Measurements from ENCODE around the gene ATXN1.

ATXN1 gene

GRCh38 chr6:16670617-16671051, 90.6 kb downstream of the ATXN1 start:
- no peak for DNase-seq

- no peak for DNase-seq
Measured at GRCh38 chr6:16670183-16670582, 91.1 kb downstream of the ATXN1 start.

- no peak for DNase-seq
Measured at GRCh38 chr6:16669227-16669626, 92.0 kb downstream of the ATXN1 start.

DNA sequence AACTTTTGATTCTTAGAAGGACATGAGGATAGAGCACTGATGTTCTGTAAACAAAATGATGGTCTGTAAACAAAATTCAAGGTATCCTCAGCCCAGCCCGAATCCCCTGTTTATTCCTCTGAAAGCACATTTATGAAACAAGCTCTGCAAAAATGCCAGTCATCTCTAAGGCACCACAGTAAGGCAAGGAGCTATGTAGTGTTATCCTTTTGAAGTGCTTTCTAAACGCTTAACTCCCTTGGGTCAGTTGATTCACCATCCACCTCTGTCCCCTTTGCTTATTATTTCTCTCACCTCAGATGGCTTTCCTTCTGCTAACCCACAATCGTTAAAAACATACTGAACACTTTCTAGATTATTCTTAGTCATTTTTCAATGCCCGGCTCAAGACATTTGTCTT, 93.8 kb downstream of the ATXN1 start:
- no peak for DNase-seq

DNA sequence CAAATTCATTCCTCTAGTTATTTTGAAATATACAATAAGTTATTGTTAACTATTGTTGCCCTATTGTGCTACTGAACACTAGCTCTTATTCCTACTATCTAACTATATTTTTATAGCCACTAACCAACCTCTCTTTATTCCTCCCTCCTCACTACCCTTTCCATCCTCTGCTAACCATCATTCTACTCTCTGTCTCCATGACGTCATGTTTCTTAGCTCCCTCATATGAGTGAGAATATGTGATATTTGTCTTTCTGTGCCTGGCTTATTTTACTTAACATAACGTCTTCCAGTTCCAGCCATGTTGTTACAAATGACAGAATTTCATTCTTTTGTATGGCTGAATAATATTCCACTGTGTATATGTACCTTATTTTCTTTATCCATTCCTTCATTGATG, 95.3 kb downstream of the ATXN1 start:
- DNase-seq, result no peak

- no peak for DNase-seq
Measured at GRCh38 chr6:16665182-16665581, 96.1 kb downstream of the ATXN1 start.

GRCh38 chr6:16663901-16664300, 97.4 kb downstream of the ATXN1 start:
- no peak for DNase-seq

- no peak for DNase-seq
Measured at GRCh38 chr6:16660157-16660497, 101.1 kb downstream of the ATXN1 start.

DNA sequence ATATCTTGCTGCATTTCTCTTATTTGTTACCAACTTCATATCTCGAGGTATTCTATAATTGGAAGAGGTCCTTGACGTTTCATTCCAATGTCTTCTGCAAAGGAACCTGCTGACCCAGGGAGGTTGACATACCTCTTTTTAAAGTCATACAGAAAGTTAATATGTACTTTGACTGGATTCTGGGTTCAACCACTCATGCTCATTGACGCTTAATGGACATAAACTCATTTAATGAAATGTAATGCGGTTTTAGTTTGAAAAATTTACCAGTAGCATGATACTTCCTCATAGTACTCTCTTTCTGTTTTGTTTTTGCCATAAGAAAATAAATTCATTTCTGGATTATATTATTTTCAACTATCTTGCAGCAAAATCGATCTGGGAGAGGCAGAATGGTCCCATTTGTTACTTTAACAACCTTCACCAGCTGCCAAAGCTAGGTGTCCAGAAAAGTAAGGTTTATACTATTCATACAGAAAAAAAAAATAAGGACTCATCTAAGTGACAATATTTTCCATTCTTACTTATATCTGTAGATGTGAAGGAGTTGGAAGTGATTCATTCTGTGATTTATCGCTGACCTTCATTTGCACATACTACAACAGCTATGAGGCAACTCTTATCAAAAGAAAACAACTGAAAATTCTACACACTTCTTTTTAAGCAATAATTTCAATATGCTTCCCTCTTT, 101.6 kb downstream of the ATXN1 start:
- no peak for DNase-seq

GRCh38 chr6:16658348-16659034, 102.8 kb downstream of the ATXN1 start:
- DNase-seq, result no peak

- no peak for DNase-seq
Measured at GRCh38 chr6:16657768-16658167, 103.5 kb downstream of the ATXN1 start.

GRCh38 chr6:16656451-16656850, 104.8 kb downstream of the ATXN1 start:
- no peak for DNase-seq

GRCh38 chr6:16654701-16655100, 106.6 kb downstream of the ATXN1 start:
- no peak for DNase-seq

DNA sequence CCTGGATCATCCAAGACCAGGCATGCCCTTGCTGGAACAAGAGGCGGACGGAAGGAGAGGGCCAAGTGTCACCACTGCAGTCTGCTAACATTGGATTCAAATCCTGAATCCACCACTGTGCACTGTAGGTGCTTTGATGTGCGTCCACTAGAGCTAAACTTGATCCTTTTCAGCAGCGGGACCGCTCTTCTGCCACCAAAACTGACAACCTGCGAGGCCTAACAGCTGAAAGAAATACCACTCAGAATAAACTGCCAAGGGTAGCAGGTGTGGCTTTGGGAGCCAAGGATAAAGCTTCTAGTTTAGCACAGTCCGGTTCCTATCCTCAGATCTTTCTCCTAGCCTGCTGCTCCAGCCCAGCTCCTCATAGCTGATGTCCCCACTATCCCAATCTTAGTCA, 108.0 kb downstream of the ATXN1 start:
- DNase-seq, result no peak

GRCh38 chr6:16651871-16652270, 109.4 kb downstream of the ATXN1 start:
- no peak for DNase-seq

DNA sequence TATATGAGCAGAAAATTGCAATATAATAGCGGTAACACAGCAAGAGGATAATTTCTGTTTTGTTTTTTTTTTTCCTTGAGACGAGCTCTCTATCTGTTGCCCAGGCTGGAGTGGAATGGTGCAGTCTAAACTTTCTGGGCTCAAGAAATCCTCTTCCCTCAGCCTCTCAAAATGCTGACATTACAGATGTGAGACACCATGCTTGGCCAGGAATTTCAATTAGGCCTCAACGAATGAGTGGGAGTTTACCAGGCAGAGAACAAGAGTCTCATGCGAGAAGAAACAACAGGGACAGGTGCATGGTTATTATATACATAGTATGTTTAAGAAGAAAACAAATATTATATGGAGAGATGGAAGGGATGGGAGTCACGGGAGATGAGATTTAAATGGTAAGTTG, 111.4 kb downstream of the ATXN1 start:
- DNase-seq, result no peak

- DNase-seq, result no peak
Measured at GRCh38 chr6:16649241-16649640, 112.0 kb downstream of the ATXN1 start.

- no peak for DNase-seq
Measured at GRCh38 chr6:16648003-16648402, 113.3 kb downstream of the ATXN1 start.

DNA sequence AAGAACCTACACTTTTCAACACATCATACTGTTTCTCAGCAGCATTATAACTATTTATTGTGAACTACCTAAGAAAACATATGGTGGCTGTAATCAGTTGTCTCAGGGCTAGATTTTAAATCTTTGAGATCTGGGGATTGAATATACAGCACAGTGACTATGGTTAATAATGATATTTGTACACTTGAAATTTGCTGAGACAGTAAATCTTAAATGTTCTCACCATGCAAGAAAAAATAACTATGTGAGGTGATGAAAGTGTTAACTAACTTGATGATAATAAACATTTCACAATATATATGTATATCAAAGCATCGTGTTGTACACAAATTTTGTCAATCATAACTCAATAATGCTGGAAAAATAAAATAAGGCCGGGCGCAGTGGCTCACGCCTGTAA, 113.8 kb downstream of the ATXN1 start:
- no peak for DNase-seq

DNA sequence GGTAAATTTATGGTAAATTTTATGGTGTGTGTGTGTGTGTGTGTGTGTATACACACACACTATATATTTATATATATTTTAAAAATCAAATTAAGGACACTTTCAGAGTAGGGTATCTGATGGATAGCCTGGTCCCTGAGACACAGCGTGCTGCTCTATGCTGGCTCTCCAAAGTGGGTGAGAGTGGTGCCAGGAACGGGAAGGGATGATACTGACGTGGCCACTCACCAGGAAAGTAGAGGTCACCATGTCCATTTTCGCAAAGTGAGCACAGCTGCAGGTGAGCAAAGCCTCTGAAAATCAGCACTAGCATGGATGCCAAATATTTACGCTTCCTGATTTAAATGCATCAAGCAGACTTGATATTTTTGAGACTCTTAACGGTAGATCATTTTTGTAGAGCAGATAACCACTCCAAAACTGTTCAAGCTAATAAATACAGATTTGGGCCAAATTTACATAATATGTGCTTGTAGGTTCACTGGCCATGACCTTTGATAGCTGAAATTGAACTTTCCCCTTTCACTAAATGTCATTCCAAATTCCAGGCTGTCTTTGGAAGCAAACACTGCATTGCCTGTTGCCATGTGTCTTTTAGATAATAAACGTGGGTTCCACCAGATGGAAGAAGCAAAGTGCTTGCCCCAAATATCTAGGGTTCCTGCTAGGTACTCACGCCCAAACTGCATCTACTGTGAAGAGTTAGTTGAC, 116.6 kb downstream of the ATXN1 start:
- DNase-seq, result no peak

- DNase-seq, result no peak
Measured at GRCh38 chr6:16639684-16640480, 121.4 kb downstream of the ATXN1 start.

- no peak for DNase-seq
Measured at GRCh38 chr6:16637635-16638034, 123.6 kb downstream of the ATXN1 start.
